Endothelial cell of umbilical vein (primary cell): ENCODE data around the gene KBTBD6. TPM values are rescaled to one million over a fixed set of nuclear protein-coding genes. Genes with fewer than 3 reads are reported as not detected.

ENCODE experiments used
- BruUV-seq: library from RNA; stranded (reverse); fragments of 400-500 nt; replicated peaks from 2 replicates; lab custom pipeline; 2021; lab: Mats Ljungman, UMichigan
- CTCF ChIA-PET: fragments of 300-600, 350-600 bp; sonication (Branson Sonifier 250); formaldehyde crosslinking; loops from one replicate; lab custom pipeline; 2021; ENCODE audit warnings: antibody characterized with exemption, inconsistent platforms; lab: Charles Lee
- POLR2A ChIA-PET: fragments of 300-600, 350-600 bp; sonication (Branson Sonifier 250); formaldehyde crosslinking; loops from one replicate; lab custom pipeline; 2021; ENCODE audit warnings: antibody characterized with exemption, inconsistent platforms; lab: Charles Lee
- DNase-seq: peaks from one replicate; pipeline ENCODE4 v3.0.0-alpha.2; 2011; ENCODE audit warnings: low read depth, low spot score
- FAIRE-seq: peaks from 2 replicates; lab custom pipeline; 2011; peaks lifted over from hg19 to GRCh38; lab: Jason Lieb, UNC
- H2AFZ ChIP-seq: 2 replicates; pipeline ENCODE4 v1.6.0; 2012; ENCODE audit warnings: low read depth, low read length, control low read depth, inconsistent platforms
- H3K27ac ChIP-seq: 2 replicates; pipeline ENCODE4 v1.5.1; 2011; ENCODE audit warnings: low read depth, mild to moderate bottlenecking, control low read depth, low read length, moderate library complexity; ENCODE audit not compliant: insufficient read depth
- H3K27me3 ChIP-seq, 2 experiments: 2 replicates each; pipeline versions ENCODE4 v1.6.0 to v1.6.1; 2011; ENCODE audit warnings: low read length in 2 of 2, mixed read lengths in 1 of 2; ENCODE audit not compliant: control insufficient read depth in 2 of 2, insufficient read depth in 2 of 2
- H3K36me3 ChIP-seq, 2 experiments: 2 replicates in 1 of 2; 3 replicates in 1 of 2; pipeline ENCODE4 v1.5.1; 2011; ENCODE audit warnings: low read length in 2 of 2, mild to moderate bottlenecking in 1 of 2, moderate library complexity in 1 of 2; ENCODE audit not compliant: control insufficient read depth in 2 of 2, insufficient read depth in 2 of 2; ENCODE audit errors: extremely low read depth in 1 of 2
- H3K4me1 ChIP-seq: 3 replicates; pipeline ENCODE4 v1.5.1; 2011; ENCODE audit warnings: mild to moderate bottlenecking, low read length; ENCODE audit not compliant: control insufficient read depth, insufficient read depth; ENCODE audit errors: extremely low read depth
- H3K4me2 ChIP-seq: 2 replicates; pipeline ENCODE4 v1.6.1; 2011; ENCODE audit warnings: low read length, control low read depth, mixed read lengths; ENCODE audit not compliant: insufficient read depth
- H3K4me3 ChIP-seq, 3 experiments: fragments of 200-600 bp in 1 of 3; sonication (generic), shearing (Covaris generic) in 1 of 3; replicated peaks in 1 of 3; 2 replicates each; pipeline ENCODE4 v1.5.1; 2011 to 2016; ENCODE audit warnings: control low read depth in 3 of 3, low read length in 3 of 3, mild to moderate bottlenecking in 2 of 3, inconsistent platforms in 1 of 3, low read depth in 1 of 3, moderate library complexity in 1 of 3; ENCODE audit not compliant: insufficient read depth in 1 of 3
- H3K79me2 ChIP-seq: 2 replicates; pipeline ENCODE4 v1.6.0; 2012; ENCODE audit warnings: low read length, inconsistent platforms; ENCODE audit not compliant: control insufficient read depth, insufficient read depth
- H3K9ac ChIP-seq: replicated peaks from 2 replicates; pipeline ENCODE3; 2011; ENCODE audit warnings: low read length, control low read depth; ENCODE audit not compliant: insufficient read depth; ENCODE audit errors: extremely low read depth
- H3K9me1 ChIP-seq: replicated peaks from 3 replicates; pipeline ENCODE4 v1.6.0; 2011; ENCODE audit warnings: mild to moderate bottlenecking, low read length; ENCODE audit not compliant: control insufficient read depth, insufficient read depth; ENCODE audit errors: extremely low read depth
- H3K9me3 ChIP-seq: replicated peaks from 2 replicates; pipeline ENCODE4 v1.5.1; 2012; ENCODE audit warnings: low read length, inconsistent platforms; ENCODE audit not compliant: control insufficient read depth, insufficient read depth
- H4K20me1 ChIP-seq: replicated peaks from 2 replicates; pipeline ENCODE3; 2011; ENCODE audit warnings: mild to moderate bottlenecking, low read length; ENCODE audit not compliant: control insufficient read depth, insufficient read depth; ENCODE audit errors: extremely low read depth
- EZH2 ChIP-seq: IDR thresholded peaks from 2 replicates; pipeline ENCODE4 v1.6.1; 2012; ENCODE audit warnings: borderline replicate concordance, low read depth, mild to moderate bottlenecking, moderate library complexity, low read length, inconsistent platforms; ENCODE audit not compliant: severe bottlenecking
- FOS ChIP-seq: IDR thresholded peaks from 2 replicates; pipeline ENCODE4 v1.6.1; 2011; ENCODE audit warnings: mild to moderate bottlenecking, low read length, moderate library complexity, borderline replicate concordance; ENCODE audit not compliant: insufficient read depth
- GATA2 ChIP-seq: IDR thresholded peaks from 2 replicates; pipeline ENCODE4 v1.7.0; 2011; ENCODE audit warnings: low read depth, mild to moderate bottlenecking, moderate library complexity, mixed read lengths, low read length; ENCODE audit not compliant: insufficient read length, insufficient read depth
- JUN ChIP-seq: IDR thresholded peaks from 2 replicates; pipeline ENCODE4 v1.6.1; 2011; ENCODE audit warnings: borderline replicate concordance, low read depth; ENCODE audit not compliant: insufficient read length, insufficient read depth
- MAX ChIP-seq: IDR thresholded peaks from 2 replicates; pipeline ENCODE4 v1.6.1; 2011; ENCODE audit not compliant: insufficient read depth, insufficient read length
- MYC ChIP-seq: IDR thresholded peaks from one replicate; pipeline ENCODE4 v1.6.1; 2011; ENCODE audit warnings: mild to moderate bottlenecking, low read depth, low read length
- POLR2A ChIP-seq: IDR thresholded peaks from 2 replicates; pipeline ENCODE4 v1.6.1; 2012; ENCODE audit warnings: low read depth, mild to moderate bottlenecking, control low read depth, low read length
- POLR2AphosphoS5 ChIP-seq: IDR thresholded peaks from 2 replicates; pipeline ENCODE4 v1.6.1; 2012; ENCODE audit warnings: low read depth, mild to moderate bottlenecking, control low read depth, low read length, moderate library complexity; ENCODE audit not compliant: insufficient read depth
- dilution Hi-C: fragments of 300-500 bp; cut with MboI; formaldehyde crosslinking; loops from one replicate; pipeline ENCODE4 v1.15.0; 2019; ENCODE audit warnings: low sequenced_read_pairs; ENCODE audit not compliant: extremely low pct_ligation_motif_present
- intact Hi-C: fragments of 100-400 bp; cut with micrococcal nuclease; formaldehyde crosslinking; loops from one replicate; pipeline ENCODE4 v1.10.0; 2022
- polyA plus RNA-seq, 4 experiments: library from polyadenylated mRNA; depleted of rRNA in 3 of 4; stranded (reverse) in 3 of 4; unstranded in 1 of 4; fragments of >200 nt; gene quantifications; 2 replicates each; pipeline versions ENCODE4 v1.2.1 to v1.2.3, GENCODE V29; 2011 to 2012; ENCODE audit warnings: missing spikeins in 1 of 4
- total RNA-seq: library from RNA; stranded (reverse); gene quantifications from 2 replicates; pipeline ENCODE4 v1.2.3, GENCODE V29; 2021
- TF ChIP-seq, protein P1 (sequence below), 2 donors: IDR thresholded peaks; 1 replicate in 1 of 2; 2 replicates in 1 of 2; pipeline ENCODE4 v1.5.1; 2011; ENCODE audit warnings: low read length in 2 of 2, mild to moderate bottlenecking in 2 of 2, moderate library complexity in 2 of 2, control low read depth in 1 of 2, inconsistent platforms in 1 of 2, low read depth in 1 of 2; ENCODE audit not compliant: insufficient read depth in 1 of 2; ENCODE audit errors: extremely low read depth in 1 of 2

Gene KBTBD6
- total and polyA plus RNA-seq, 2 donors (not counting 3 experiments of a cell fraction or from before 2014, with no cell fraction given) = 2.6 to 6.6 TPM

DNA sequence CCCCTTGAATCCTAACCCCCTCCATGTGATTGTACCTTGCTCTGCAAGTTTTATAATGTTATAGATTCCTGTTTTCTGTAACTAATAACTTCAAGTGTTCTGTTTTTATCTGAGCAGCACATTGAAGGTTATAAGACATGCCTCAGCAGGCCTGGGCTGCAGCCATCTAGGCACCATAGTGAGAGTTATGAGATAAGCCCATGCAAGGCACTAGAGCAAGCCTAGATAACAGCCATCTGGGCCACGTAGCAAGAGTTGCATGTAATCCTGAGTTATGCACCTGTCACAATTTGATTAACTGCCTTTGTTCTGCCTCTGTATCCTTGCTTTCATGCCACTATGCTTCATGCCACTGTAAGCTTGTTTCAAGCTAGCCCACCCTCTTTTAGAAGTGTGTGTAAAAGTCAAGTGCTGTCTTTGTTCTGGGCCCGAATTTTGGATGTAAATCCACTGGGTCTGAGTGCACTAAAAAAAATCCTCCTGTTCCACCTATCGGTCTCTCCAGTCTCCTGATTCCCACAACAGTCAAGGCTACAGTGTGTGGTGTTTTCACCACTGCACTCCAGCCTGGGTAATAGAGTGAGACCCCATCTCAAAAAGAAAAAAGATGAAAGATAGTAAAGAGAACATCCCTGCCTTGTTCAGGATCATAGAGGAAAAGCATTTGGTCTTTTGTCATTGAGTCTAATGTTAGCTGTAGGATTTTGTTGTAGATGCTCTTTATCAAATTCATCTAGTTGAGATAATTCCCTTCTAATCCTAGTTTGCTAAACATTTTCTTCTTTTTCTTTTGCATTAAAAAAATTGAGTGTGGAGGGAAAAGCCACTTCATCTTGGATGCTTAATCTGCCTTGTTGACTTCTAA lies 16.0 kb upstream of the KBTBD6 start:
- Histone ChIP-seq H2AFZ (no peak overlapping the region), H3K27ac (no peak overlapping the region), H3K9me1 (no peaks in the 10 kb centered on the region), H3K9me3 (peaks cover 5% of the 10 kb centered on the region), H4K20me1 (no peaks in the 10 kb centered on the region), H3K36me3 (no peaks in the 10 kb centered on the region), H3K4me2 (no peak overlapping the region), H3K27me3 (no peaks in the 10 kb centered on the region), H3K79me2 (no peaks in the 10 kb centered on the region), H3K4me1 (no peaks in the 10 kb centered on the region), H3K9ac (no peak overlapping the region), H3K4me3 (no peak overlapping the region)
- no peak for DNase-seq
- ChIA-PET CTCF (no interaction called here), POLR2A (no interaction called here)
- intact Hi-C loops (no loop called here), dilution Hi-C loops (no loop called here)
- FAIRE-seq = no peak
- TF ChIP-seq JUN (no peak), EZH2 (no peak), MYC (no peak), POLR2AphosphoS5 (no peak), POLR2A (no peak), FOS (no peak), GATA2 (no peak), MAX (no peak)
- TF ChIP-seq, protein P1, sequence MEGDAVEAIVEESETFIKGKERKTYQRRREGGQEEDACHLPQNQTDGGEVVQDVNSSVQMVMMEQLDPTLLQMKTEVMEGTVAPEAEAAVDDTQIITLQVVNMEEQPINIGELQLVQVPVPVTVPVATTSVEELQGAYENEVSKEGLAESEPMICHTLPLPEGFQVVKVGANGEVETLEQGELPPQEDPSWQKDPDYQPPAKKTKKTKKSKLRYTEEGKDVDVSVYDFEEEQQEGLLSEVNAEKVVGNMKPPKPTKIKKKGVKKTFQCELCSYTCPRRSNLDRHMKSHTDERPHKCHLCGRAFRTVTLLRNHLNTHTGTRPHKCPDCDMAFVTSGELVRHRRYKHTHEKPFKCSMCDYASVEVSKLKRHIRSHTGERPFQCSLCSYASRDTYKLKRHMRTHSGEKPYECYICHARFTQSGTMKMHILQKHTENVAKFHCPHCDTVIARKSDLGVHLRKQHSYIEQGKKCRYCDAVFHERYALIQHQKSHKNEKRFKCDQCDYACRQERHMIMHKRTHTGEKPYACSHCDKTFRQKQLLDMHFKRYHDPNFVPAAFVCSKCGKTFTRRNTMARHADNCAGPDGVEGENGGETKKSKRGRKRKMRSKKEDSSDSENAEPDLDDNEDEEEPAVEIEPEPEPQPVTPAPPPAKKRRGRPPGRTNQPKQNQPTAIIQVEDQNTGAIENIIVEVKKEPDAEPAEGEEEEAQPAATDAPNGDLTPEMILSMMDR (IDR thresholded peaks at IDR 0.05; ENCODE audit: extremely low read depth in 1 of 2, insufficient read depth in 1 of 2, low read depth in 1 of 2, low read length in 2 of 2) = no peak
- no TSS peak for BruUV-seq
